Activated CD8-positive, alpha-beta T cell treated with anti-CD3 and anti-CD28 coated beads for 36 hours (primary cell): ENCODE data around the gene SPTLC3. TPM values are rescaled to one million over a fixed set of nuclear protein-coding genes. Genes with fewer than 3 reads are reported as not detected.

Experiments used
- ATAC-seq: fragments of 200-7000 bp; cut with Tn5 transposase; one replicate; pipeline ENCODE4 v1.10.0; 2021; ENCODE audit warnings: mild to moderate bottlenecking, moderate library complexity
- CTCF ChIA-PET: fragments of 350-600 bp; sonication (Branson Sonifier 250); formaldehyde crosslinking; loops from one replicate; lab custom pipeline; 2021; ENCODE audit warnings: antibody characterized with exemption; lab: Charles Lee
- POLR2A ChIA-PET: fragments of 350-600 bp; sonication (Branson Sonifier 250); formaldehyde crosslinking; loops from one replicate; lab custom pipeline; 2021; ENCODE audit warnings: antibody characterized with exemption; lab: Charles Lee
- DNase-seq: peaks from one replicate; pipeline ENCODE4 v3.0.0-alpha.2; 2020
- H3K27ac Mint-ChIP-seq: one replicate; pipeline ENCODE4 v1.8.0; 2021; ENCODE audit warnings: mild to moderate bottlenecking, mixed read lengths
- H3K27me3 Mint-ChIP-seq: one replicate; pipeline ENCODE4 v1.8.0; 2021; ENCODE audit warnings: mixed read lengths
- H3K36me3 Mint-ChIP-seq: one replicate; pipeline ENCODE4 v1.8.0; 2021; ENCODE audit warnings: low read depth, mixed read lengths
- H3K4me1 Mint-ChIP-seq: one replicate; pipeline ENCODE4 v1.8.0; 2021; ENCODE audit warnings: low read depth, mixed read lengths
- H3K4me3 Mint-ChIP-seq: one replicate; pipeline ENCODE4 v1.8.0; 2021; ENCODE audit warnings: mild to moderate bottlenecking, moderate library complexity, mixed read lengths
- H3K9me3 Mint-ChIP-seq: one replicate; pipeline ENCODE4 v1.8.0; 2021; ENCODE audit warnings: mixed read lengths
- intact Hi-C: fragments of 100-400 bp; cut with micrococcal nuclease; formaldehyde crosslinking; loops from one replicate; pipeline ENCODE4 v1.10.0; 2022
- total RNA-seq, 2 experiments: library from RNA; stranded (reverse); gene quantifications; one replicate each; pipeline ENCODE4 v1.2.3, GENCODE V29; 2021
- TF ChIP-seq, protein P1 (sequence below): fragments of 200-600 bp; IDR thresholded peaks from one replicate; pipeline ENCODE4 v1.8.0; 2022; ENCODE audit warnings: antibody characterized with exemption, mild to moderate bottlenecking

The SPTLC3 gene
- total RNA-seq, 2 experiments from 2014 or later, result 0.72 to 0.77 TPM

DNA sequence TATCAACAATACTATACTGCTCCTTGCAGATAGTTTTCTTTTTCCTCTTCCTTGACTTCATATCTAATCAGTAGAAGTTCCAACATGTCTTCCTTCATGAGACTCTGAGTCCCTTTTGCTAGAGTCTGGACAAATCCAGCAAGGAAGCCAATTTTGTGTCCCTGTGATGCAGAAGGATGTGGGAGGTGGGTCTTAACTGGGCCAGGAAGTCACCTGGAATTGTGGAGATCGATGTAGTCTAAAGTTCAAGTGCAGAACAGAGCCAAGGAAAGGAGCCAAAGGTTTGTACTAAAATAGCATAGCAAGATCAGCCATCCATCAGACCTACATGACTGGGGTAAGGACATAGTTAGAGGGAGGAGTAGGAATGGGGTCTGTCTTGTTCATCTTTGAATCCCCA lies 37.6 kb downstream of the SPTLC3 start:
- POLR2A ChIA-PET, result no interaction called here

GRCh38 chr20:13054011-13054410 lies 45.2 kb downstream of the SPTLC3 start:
- ChIA-PET CTCF (no interaction called here), POLR2A (no interaction called here)
- TF ChIP-seq, protein P1, sequence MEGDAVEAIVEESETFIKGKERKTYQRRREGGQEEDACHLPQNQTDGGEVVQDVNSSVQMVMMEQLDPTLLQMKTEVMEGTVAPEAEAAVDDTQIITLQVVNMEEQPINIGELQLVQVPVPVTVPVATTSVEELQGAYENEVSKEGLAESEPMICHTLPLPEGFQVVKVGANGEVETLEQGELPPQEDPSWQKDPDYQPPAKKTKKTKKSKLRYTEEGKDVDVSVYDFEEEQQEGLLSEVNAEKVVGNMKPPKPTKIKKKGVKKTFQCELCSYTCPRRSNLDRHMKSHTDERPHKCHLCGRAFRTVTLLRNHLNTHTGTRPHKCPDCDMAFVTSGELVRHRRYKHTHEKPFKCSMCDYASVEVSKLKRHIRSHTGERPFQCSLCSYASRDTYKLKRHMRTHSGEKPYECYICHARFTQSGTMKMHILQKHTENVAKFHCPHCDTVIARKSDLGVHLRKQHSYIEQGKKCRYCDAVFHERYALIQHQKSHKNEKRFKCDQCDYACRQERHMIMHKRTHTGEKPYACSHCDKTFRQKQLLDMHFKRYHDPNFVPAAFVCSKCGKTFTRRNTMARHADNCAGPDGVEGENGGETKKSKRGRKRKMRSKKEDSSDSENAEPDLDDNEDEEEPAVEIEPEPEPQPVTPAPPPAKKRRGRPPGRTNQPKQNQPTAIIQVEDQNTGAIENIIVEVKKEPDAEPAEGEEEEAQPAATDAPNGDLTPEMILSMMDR, result no peak
- Mint-ChIP-seq H3K4me1 (no peaks in the 10 kb centered on the region), H3K27me3 (no peaks in the 10 kb centered on the region), H3K4me3 (no peak overlapping the region), H3K36me3 (no peaks in the 10 kb centered on the region), H3K9me3 (peaks cover 2% of the 10 kb centered on the region), H3K27ac (no peak overlapping the region)
- ATAC-seq, result no peak
- no peak for DNase-seq
- intact Hi-C loops, result no loop called here

More for the DNA sequence above, 37.6 kb downstream of the SPTLC3 start:
- H3K4me3 Mint-ChIP-seq, result no peak overlapping the region
- no peaks in the 10 kb centered on the region for H3K4me1 Mint-ChIP-seq
- no peaks in the 10 kb centered on the region for H3K36me3 Mint-ChIP-seq
- TF ChIP-seq, protein P1, result no peak
- intact Hi-C loops, result no loop called here
- ATAC-seq, result no peak
- no peak overlapping the region for H3K27ac Mint-ChIP-seq
- no peak for DNase-seq
- CTCF ChIA-PET, result no interaction called here
- H3K9me3 Mint-ChIP-seq, result peaks cover 2% of the 10 kb centered on the region
- no peaks in the 10 kb centered on the region for H3K27me3 Mint-ChIP-seq

DNA sequence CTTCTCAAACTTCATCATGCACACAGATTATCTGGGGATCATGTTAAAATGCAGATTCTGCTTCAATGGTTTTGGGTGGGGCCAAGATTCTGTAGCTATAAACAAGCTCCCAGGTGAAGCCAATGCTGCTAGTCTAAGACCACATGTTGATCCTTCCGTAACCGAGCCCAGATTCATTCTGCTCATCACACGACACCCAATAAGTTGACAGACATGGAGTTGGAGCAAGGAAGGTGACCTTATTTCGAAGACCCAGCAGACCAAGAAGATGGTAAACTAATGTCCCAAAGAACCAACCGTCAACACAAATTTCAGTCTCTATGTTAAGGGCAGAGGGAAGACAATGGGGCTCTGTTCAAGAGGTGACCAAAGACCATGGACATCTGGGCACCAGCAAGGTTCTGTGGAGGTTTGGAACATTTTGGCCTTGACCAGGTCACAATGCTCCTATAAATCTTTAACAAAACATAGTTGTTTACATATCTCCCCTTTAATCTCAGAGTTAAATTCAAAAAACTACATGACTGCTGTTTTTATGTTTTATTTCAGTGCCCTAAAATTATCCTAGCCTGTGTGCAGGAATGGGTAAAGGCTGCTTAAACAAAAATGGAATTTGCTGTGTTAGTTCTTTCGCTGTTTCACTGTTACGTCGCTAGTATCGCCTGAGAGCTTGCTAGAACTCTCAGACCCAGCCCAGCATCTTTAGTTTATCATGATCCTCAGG lies 50.1 kb downstream of the SPTLC3 start:
- Mint-ChIP-seq H3K9me3 (no peaks in the 10 kb centered on the region), H3K27me3 (no peaks in the 10 kb centered on the region), H3K4me3 (no peak overlapping the region), H3K36me3 (no peaks in the 10 kb centered on the region), H3K4me1 (no peaks in the 10 kb centered on the region), H3K27ac (no peak overlapping the region)
- ChIA-PET CTCF (interaction anchor here (1.2 kb wide), 1 partner anchor 18 kb away, joined by 3 read pairs; no protein-coding TSS in a partner anchor), POLR2A (no interaction called here)
- DNase-seq (no peak), ATAC-seq (no peak)
- TF ChIP-seq, protein P1, result no peak
- intact Hi-C loops, result no loop called here

DNA sequence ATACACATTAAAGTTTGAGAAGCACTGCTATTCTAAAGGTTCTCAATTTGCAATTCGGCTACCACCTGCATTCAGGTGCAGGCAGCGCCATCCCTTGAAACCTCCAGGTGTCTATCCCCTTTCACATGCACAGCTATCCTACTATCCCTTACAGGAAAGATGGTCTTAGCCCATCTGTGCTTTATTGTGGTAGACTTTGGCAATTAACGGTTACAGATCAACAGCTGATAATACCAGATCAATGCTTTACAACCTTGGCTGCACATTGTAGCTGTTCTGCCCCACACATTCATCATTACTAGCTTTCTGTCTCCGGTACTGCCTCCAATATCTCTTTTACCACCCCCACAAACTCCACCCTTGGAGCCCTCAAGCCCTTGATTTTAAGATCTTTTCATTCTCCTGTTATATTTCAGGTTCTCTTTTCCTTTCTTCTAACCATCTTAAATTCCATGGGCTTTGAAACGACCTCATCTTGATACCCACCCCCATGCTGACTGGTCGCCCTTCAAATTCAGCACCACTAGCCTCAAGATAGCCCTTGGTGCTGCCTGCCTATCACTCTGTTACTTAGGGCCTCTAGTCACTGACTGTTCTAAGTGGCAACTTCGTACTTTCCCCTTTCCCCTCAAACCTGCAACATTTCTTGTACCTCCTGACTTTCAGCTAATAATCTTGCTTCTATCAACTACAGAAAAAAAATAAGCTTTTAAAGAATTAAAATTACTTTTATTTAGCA lies 50.8 kb downstream of the SPTLC3 start:
- ChIA-PET CTCF (interaction anchor here (1.2 kb wide), 1 partner anchor 19 kb away, joined by 3 read pairs; no protein-coding TSS in a partner anchor), POLR2A (interaction anchor here (0.6 kb wide), 1 partner anchor 1389 kb away, joined by 3 read pairs; no protein-coding TSS in a partner anchor)
- intact Hi-C loops, result no loop called here

More for the DNA sequence above, 50.8 kb downstream of the SPTLC3 start:
- Mint-ChIP-seq H3K36me3 (no peaks in the 10 kb centered on the region), H3K27ac (no peak overlapping the region), H3K4me1 (no peaks in the 10 kb centered on the region), H3K4me3 (no peak overlapping the region), H3K27me3 (no peaks in the 10 kb centered on the region), H3K9me3 (no peaks in the 10 kb centered on the region)
- no peak for ATAC-seq
- DNase-seq, result no peak
- TF ChIP-seq, protein P1, result no peak
